H1 (cell line): ENCODE results near the gene SYNDIG1. TPM values are rescaled to one million over a fixed set of nuclear protein-coding genes. Genes with fewer than 3 reads are reported as not detected.

Source experiments
- CTCF ChIA-PET: fragments of 300-600 bp; sonication (Branson Sonifier 250); formaldehyde crosslinking; loops from one replicate; lab custom pipeline; 2021; ENCODE audit not compliant: partially characterized antibody; lab: Charles Lee
- POLR2A ChIA-PET: fragments of 300-600 bp; sonication (Branson Sonifier 250); formaldehyde crosslinking; loops from one replicate; lab custom pipeline; 2021; ENCODE audit warnings: inconsistent platforms; ENCODE audit not compliant: partially characterized antibody; lab: Charles Lee
- DNase-seq, 2 experiments: peaks; one replicate each; pipeline versions ENCODE4 v3.0.0 to v3.0.0-alpha.2; 2010 to 2022; ENCODE audit warnings: low spot score in 2 of 2, low read depth in 1 of 2, mixed read lengths in 1 of 2
- FAIRE-seq: peaks from 2 replicates; lab custom pipeline; 2011; peaks lifted over from hg19 to GRCh38; lab: Jason Lieb, UNC
- H2AFZ ChIP-seq: 2 replicates; pipeline ENCODE4 v1.8.1; 2012; ENCODE audit warnings: low read length, inconsistent platforms
- H2AK5ac ChIP-seq: 2 replicates; pipeline ENCODE4 v1.6.1; 2013; ENCODE audit warnings: low read depth, low read length
- H2BK120ac ChIP-seq: replicated peaks from 2 replicates; pipeline ENCODE3; 2013; ENCODE audit warnings: low read depth, low read length, inconsistent platforms
- H2BK12ac ChIP-seq: 2 replicates; pipeline ENCODE4 v1.6.1; 2013; ENCODE audit warnings: low read depth, low read length
- H2BK15ac ChIP-seq: 2 replicates; pipeline ENCODE4 v1.6.1; 2013; ENCODE audit warnings: low read length
- H2BK20ac ChIP-seq: 2 replicates; pipeline ENCODE4 v1.6.1; 2013; ENCODE audit warnings: low read length
- H2BK5ac ChIP-seq: 2 replicates; pipeline ENCODE4 v1.6.1; 2013; ENCODE audit warnings: low read depth, low read length
- H3K14ac ChIP-seq: 2 replicates; pipeline ENCODE4 v1.6.1; 2013; ENCODE audit warnings: inconsistent platforms; ENCODE audit not compliant: insufficient read length
- H3K18ac ChIP-seq: 2 replicates; pipeline ENCODE4 v1.6.1; 2013; ENCODE audit warnings: low read length; ENCODE audit errors: extremely low read depth
- H3K23ac ChIP-seq: 2 replicates; pipeline ENCODE4 v1.6.1; 2013; ENCODE audit warnings: inconsistent platforms; ENCODE audit not compliant: insufficient read length
- H3K23me2 ChIP-seq: 2 replicates; pipeline ENCODE4 v1.6.1; 2013; ENCODE audit warnings: low read depth, low read length
- H3K27ac ChIP-seq: 2 replicates; pipeline ENCODE4 v1.6.1; 2011; ENCODE audit warnings: low read depth, low read length, inconsistent platforms
- H3K27me3 ChIP-seq, 4 experiments: replicated peaks in 1 of 4; 1 replicate in 1 of 4; 2 replicates in 3 of 4; pipeline versions ENCODE4 v1.6.1 to v1.8.1; 2011 to 2013; ENCODE audit warnings: low read length in 3 of 4, mild to moderate bottlenecking in 3 of 4, inconsistent platforms in 2 of 4, mixed read lengths in 2 of 4, moderate library complexity in 1 of 4; ENCODE audit not compliant: control insufficient read depth in 3 of 4, insufficient read depth in 3 of 4; ENCODE audit errors: extremely low read depth in 1 of 4
- H3K36me3 ChIP-seq, 4 experiments: 2 replicates each; pipeline versions ENCODE4 v1.6.1 to v1.8.1; 2011 to 2013; ENCODE audit warnings: mild to moderate bottlenecking in 4 of 4, low read length in 3 of 4, moderate library complexity in 2 of 4, control low read depth in 1 of 4, inconsistent platforms in 1 of 4; ENCODE audit not compliant: insufficient read depth in 4 of 4, control insufficient read depth in 2 of 4
- H3K4ac ChIP-seq: replicated peaks from 2 replicates; pipeline ENCODE3; 2013; ENCODE audit warnings: low read length, low read depth, mixed read lengths, inconsistent platforms; ENCODE audit not compliant: insufficient read length
- H3K4me1 ChIP-seq, 4 experiments: replicated peaks in 1 of 4; 1 replicate in 1 of 4; 2 replicates in 3 of 4; pipeline versions ENCODE4 v1.6.1 to v1.8.1; 2011 to 2013; ENCODE audit warnings: low read length in 3 of 4, inconsistent platforms in 2 of 4, mixed read lengths in 1 of 4; ENCODE audit not compliant: insufficient read depth in 4 of 4, control insufficient read depth in 3 of 4
- H3K4me2 ChIP-seq, 2 experiments: 2 replicates each; pipeline versions ENCODE4 v1.6.1 to v1.8.1; 2011 to 2013; ENCODE audit warnings: low read depth in 2 of 2, low read length in 2 of 2, control low read depth in 1 of 2, inconsistent platforms in 1 of 2, mild to moderate bottlenecking in 1 of 2; ENCODE audit not compliant: insufficient read depth in 1 of 2
- H3K4me3 ChIP-seq, 4 experiments: fragments of 200-600, 300-600 bp in 1 of 4; sonication (generic), shearing (Covaris generic), sonication (Bioruptor Twin) in 1 of 4; 2 replicates each; pipeline versions ENCODE4 v1.5.1 to v1.8.1; 2011 to 2016; ENCODE audit warnings: low read length in 4 of 4, low read depth in 3 of 4, control low read depth in 2 of 4, inconsistent platforms in 2 of 4, mild to moderate bottlenecking in 2 of 4, mixed read lengths in 1 of 4, moderate library complexity in 1 of 4; ENCODE audit not compliant: insufficient read depth in 2 of 4; ENCODE audit errors: extremely low read depth in 1 of 4
- H3K56ac ChIP-seq: replicated peaks from 2 replicates; pipeline ENCODE3; 2013; ENCODE audit warnings: low read depth, mild to moderate bottlenecking, mixed read lengths, low read length, inconsistent platforms; ENCODE audit not compliant: insufficient read length
- H3K79me1 ChIP-seq: 2 replicates; pipeline ENCODE4 v1.6.1; 2013; ENCODE audit warnings: low read depth, low read length, control low read depth
- H3K79me2 ChIP-seq, 2 experiments: 2 replicates each; pipeline versions ENCODE4 v1.6.1 to v1.8.1; 2012 to 2013; ENCODE audit warnings: low read length in 2 of 2, mild to moderate bottlenecking in 2 of 2, inconsistent platforms in 1 of 2; ENCODE audit not compliant: insufficient read depth in 2 of 2, control insufficient read depth in 1 of 2
- H3K9ac ChIP-seq, 4 experiments: replicated peaks in 1 of 4; 1 replicate in 1 of 4; 2 replicates in 3 of 4; pipeline versions ENCODE4 v1.6.1 to v1.8.1; 2011 to 2013; ENCODE audit warnings: low read depth in 3 of 4, low read length in 3 of 4, control low read depth in 2 of 4, mild to moderate bottlenecking in 2 of 4, moderate library complexity in 2 of 4, inconsistent platforms in 1 of 4; ENCODE audit errors: extremely low read depth in 1 of 4
- H3K9me3 ChIP-seq, 2 experiments: 2 replicates each; pipeline versions ENCODE4 v1.6.1 to v1.8.1; 2012 to 2013; ENCODE audit warnings: mild to moderate bottlenecking in 2 of 2, moderate library complexity in 2 of 2, control low read depth in 1 of 2, inconsistent platforms in 1 of 2, low read depth in 1 of 2, low read length in 1 of 2, mixed read lengths in 1 of 2; ENCODE audit not compliant: insufficient read depth in 2 of 2
- H4K20me1 ChIP-seq, 2 experiments: replicated peaks in 1 of 2; 2 replicates each; pipeline versions ENCODE3 to v1.8.1; 2011 to 2013; ENCODE audit warnings: inconsistent platforms in 2 of 2, low read length in 2 of 2, mild to moderate bottlenecking in 1 of 2; ENCODE audit not compliant: insufficient read depth in 2 of 2, control insufficient read depth in 1 of 2
- H4K5ac ChIP-seq: 2 replicates; pipeline ENCODE4 v1.6.1; 2013; ENCODE audit warnings: low read length, low read depth, mixed read lengths, inconsistent platforms; ENCODE audit not compliant: insufficient read length
- H4K8ac ChIP-seq: 2 replicates; pipeline ENCODE4 v1.8.0; 2013; ENCODE audit warnings: mild to moderate bottlenecking, moderate library complexity, low read length, inconsistent platforms; ENCODE audit not compliant: insufficient read depth; ENCODE audit errors: extremely low read depth
- H4K91ac ChIP-seq: replicated peaks from 2 replicates; pipeline ENCODE3; 2013; ENCODE audit warnings: low read length, mixed read lengths, inconsistent platforms; ENCODE audit not compliant: insufficient read length
- NANOG ChIP-seq: IDR thresholded peaks from 2 replicates; pipeline ENCODE4 v1.6.1; 2011; ENCODE audit warnings: low read length, low read depth, mild to moderate bottlenecking, inconsistent platforms; ENCODE audit not compliant: insufficient read depth, poor library complexity, severe bottlenecking
- RXRA ChIP-seq: IDR thresholded peaks from 2 replicates; pipeline ENCODE4 v1.6.1; 2011; ENCODE audit warnings: low read depth, mild to moderate bottlenecking, low read length, moderate library complexity; ENCODE audit not compliant: insufficient read depth
- SP1 ChIP-seq: IDR thresholded peaks from 2 replicates; pipeline ENCODE4 v1.6.1; 2011; ENCODE audit warnings: low read depth, low read length
- WGBS, 2 experiments: shearing (Covaris generic) in 1 of 2; methylation state at CpG; one replicate each; pipeline versions ENCODE4 v1.1.6 to v1.1.7; 2013 to 2015; ENCODE audit warnings: low lambda C conversion rate in 2 of 2, mixed read lengths in 2 of 2, inconsistent platforms in 1 of 2, low coverage in 1 of 2, missing lambda C conversion rate in 1 of 2; ENCODE audit not compliant: insufficient replicate concordance in 2 of 2, insufficient coverage in 1 of 2, insufficient read length in 1 of 2; ENCODE audit errors: extremely low coverage in 1 of 2, missing lambda C conversion rate in 1 of 2; 5-methylcytosine and 5-hydroxymethylcytosine counted together
- polyA plus RNA-seq, 7 experiments: library from polyadenylated mRNA; depleted of rRNA in 3 of 7; stranded (reverse) in 5 of 7; unstranded in 2 of 7; fragments of >200 nt in 5 of 7; fragments of 200-250 nt in 2 of 7; gene quantifications; 1 replicate in 5 of 7; 2 replicates in 1 of 7; 4 replicates in 1 of 7; pipeline versions ENCODE4 v1.2.1 to v1.2.3, GENCODE V29; 2011 to 2013; ENCODE audit warnings: missing spikeins in 2 of 7, mixed read lengths in 2 of 7
- total RNA-seq: library from RNA; stranded (reverse); fragmentation: NEBNext Ultra II Directional; extraction: Animal tissue kit (Norgen Biotek cat#: 25700); gene quantifications from 2 replicates; pipeline ENCODE4 v1.2.1, GENCODE V29; 2021

SYNDIG1 gene
- total and polyA plus RNA-seq, 2 of the 8 experiments (the other 6 are each of a cell fraction or from before 2014, with no cell fraction given): 6.5 to 7.8 TPM

DNA sequence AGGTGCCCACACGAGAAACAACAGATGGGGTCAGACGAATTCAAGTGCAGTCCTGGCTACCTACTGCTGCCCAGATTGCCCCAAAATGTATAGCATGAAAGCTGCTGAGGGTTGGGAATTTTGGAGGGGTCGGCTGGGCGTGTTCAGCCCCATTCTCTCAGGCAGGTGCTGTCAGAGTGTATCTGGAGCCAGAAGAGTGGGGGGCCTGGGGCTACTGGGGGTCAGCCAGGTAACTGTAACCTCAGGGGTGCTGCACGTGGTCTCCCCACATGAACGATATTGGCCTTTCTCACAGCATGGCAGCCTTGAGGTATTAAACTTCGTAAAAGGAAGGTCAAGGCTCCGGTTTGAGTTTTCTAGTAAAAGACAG, 14.6 kb downstream of the SYNDIG1 start:
- H3K27me3 ChIP-seq: no peaks in the 10 kb centered on the region
- no peaks in the 10 kb centered on the region for H3K9me3 ChIP-seq
- H3K23me2 ChIP-seq: no peaks in the 10 kb centered on the region
- no peak overlapping the region for H2BK12ac ChIP-seq
- H3K56ac ChIP-seq: no peak overlapping the region
- no peak for FAIRE-seq
- no peak overlapping the region for H3K27ac ChIP-seq
- no peak overlapping the region for H2BK20ac ChIP-seq
- no peak overlapping the region for H2BK15ac ChIP-seq
- no peak overlapping the region for H2AFZ ChIP-seq
- H3K18ac ChIP-seq: no peak overlapping the region
- H3K36me3 ChIP-seq: peaks cover 0 to 10% (median 2%) of the 10 kb centered on the region in 4 experiments; a peak in 3 of 8 replicates
- H2BK5ac ChIP-seq: no peak overlapping the region
- no peak overlapping the region for H3K4me3 ChIP-seq
- no peak for TF ChIP-seq NANOG
- no peak for TF ChIP-seq SP1
- TF ChIP-seq RXRA: no peak
- no peak overlapping the region for H4K91ac ChIP-seq
- peaks cover 0 to 12% (median 1%) of the 10 kb centered on the region in 4 experiments; a peak in 1 of 7 replicates for H3K4me1 ChIP-seq
- peaks cover 9% of the 10 kb centered on the region for H3K79me1 ChIP-seq
- CTCF ChIA-PET: no interaction called here
- 92% methylated on average over 8 of the region's 8 CpGs; no CpG with 5 or more reads in 1 of the 2 experiments for WGBS, 2 experiments
- no peak for DNase-seq
- H2BK120ac ChIP-seq: no peak overlapping the region
- H3K4ac ChIP-seq: no peak overlapping the region
- no peak overlapping the region for H3K4me2 ChIP-seq
- H4K5ac ChIP-seq: no peak overlapping the region
- H4K8ac ChIP-seq: no peak overlapping the region
- H2AK5ac ChIP-seq: no peak overlapping the region
- POLR2A ChIA-PET: no interaction called here
- H4K20me1 ChIP-seq: peaks cover 2 to 11% of the 10 kb centered on the region in 2 experiments
- H3K79me2 ChIP-seq: peaks cover 0 to 42% of the 10 kb centered on the region in 2 experiments; a peak in 2 of 4 replicates
- H3K14ac ChIP-seq: no peak overlapping the region
- H3K9ac ChIP-seq: no peak overlapping the region
- no peak overlapping the region for H3K23ac ChIP-seq
